HG03378 (cell line): Measurements from ENCODE around the gene POTEI.
"Not testable (repeated sequence)": the region's sequence is repeated elsewhere in the genome, so short reads cannot be mapped to it uniquely, and the experiment has no call there.

Experiments used
- ATAC-seq: cut with Tn5 transposase; IDR thresholded peaks from one replicate; pipeline ENCODE4 v1.9.1; 2021; ENCODE audit warnings: mild to moderate bottlenecking, moderate library complexity; ENCODE audit not compliant: unreplicated experiment

Gene POTEI

GRCh38 chr2:130509228-130509627 is at the start of gene POTEI:
POTEI (minus strand) TSS chr2:130509328; CDS start chr2:130509235, 93 bp downstream.
- not testable (repeated sequence) for ATAC-seq

- not testable (repeated sequence) for ATAC-seq
Measured at GRCh38 chr2:130556441-130556840, 47.3 kb upstream of the POTEI start.

GRCh38 chr2:130554178-130554577 is 45.0 kb upstream of the POTEI start:
- ATAC-seq = not testable (repeated sequence)

GRCh38 chr2:130549475-130549874 is 40.3 kb upstream of the POTEI start:
- not testable (repeated sequence) for ATAC-seq

- ATAC-seq = not testable (repeated sequence)
Measured at GRCh38 chr2:130548418-130548817, 39.3 kb upstream of the POTEI start.

- ATAC-seq = not testable (repeated sequence)
Measured at GRCh38 chr2:130544978-130545377, 35.9 kb upstream of the POTEI start.

- not testable (repeated sequence) for ATAC-seq
Measured at GRCh38 chr2:130543785-130544528, 34.8 kb upstream of the POTEI start.

- not testable (repeated sequence) for ATAC-seq
Measured at GRCh38 chr2:130542789-130543188, 33.7 kb upstream of the POTEI start.

- ATAC-seq = not testable (repeated sequence)
Measured at GRCh38 chr2:130538271-130538670, 29.1 kb upstream of the POTEI start.

GRCh38 chr2:130536654-130537053 is 27.5 kb upstream of the POTEI start:
- not testable (repeated sequence) for ATAC-seq

- peak; percentile 20 for ATAC-seq
Measured at GRCh38 chr2:130531672-130532071, 22.5 kb upstream of the POTEI start.

GRCh38 chr2:130531225-130531624 is 22.1 kb upstream of the POTEI start:
- peak; percentile 96 for ATAC-seq

GRCh38 chr2:130530212-130530611 is 21.1 kb upstream of the POTEI start:
- not testable (repeated sequence) for ATAC-seq

GRCh38 chr2:130529545-130529944 is 20.4 kb upstream of the POTEI start:
- ATAC-seq = not testable (repeated sequence)

- ATAC-seq = not testable (repeated sequence)
Measured at GRCh38 chr2:130527365-130527967, 18.3 kb upstream of the POTEI start.

GRCh38 chr2:130522390-130522789 is 13.3 kb upstream of the POTEI start:
- not testable (repeated sequence) for ATAC-seq

- ATAC-seq = not testable (repeated sequence)
Measured at GRCh38 chr2:130520992-130521391, 11.9 kb upstream of the POTEI start, which contains the start of gene CFC1B. CFC1B (plus strand) TSS chr2:130521222; CDS start chr2:130521485, 263 bp downstream.

- not testable (repeated sequence) for ATAC-seq
Measured at GRCh38 chr2:130518516-130519106, 9.5 kb upstream of the POTEI start.

- not testable (repeated sequence) for ATAC-seq
Measured at GRCh38 chr2:130511747-130512451, 2.8 kb upstream of the POTEI start.

- not testable (repeated sequence) for ATAC-seq
Measured at GRCh38 chr2:130510807-130511746, 1.9 kb upstream of the POTEI start.
